HepG2 (cell line): ENCODE data around the gene FAM32A. TPM values are rescaled to one million over a fixed set of nuclear protein-coding genes. Genes with fewer than 3 reads are reported as not detected.
A peak's percentile ranks its signal among the peaks of the same experiment; 100 is the strongest.

Experiments used
- ATAC-seq: fragments of 200-7000 bp; cut with Tn5 transposase; 3 replicates; pipeline ENCODE4 v1.9.1; 2020; ENCODE audit warnings: mild to moderate bottlenecking, moderate library complexity
- BruUV-seq: library from RNA; stranded (reverse); fragments of 400-500 nt; replicated peaks from 2 replicates; lab custom pipeline; 2021; lab: Mats Ljungman, UMichigan
- CTCF ChIA-PET: fragments of 300-600 bp; formaldehyde crosslinking; extraction: SDS; loops from one replicate; lab custom pipeline; 2021; ENCODE audit warnings: low total read pairs, inconsistent platforms, low intra/inter-chr PET ratio; lab: Yijun Ruan, JAX
- POLR2A ChIA-PET: fragments of 350-600 bp; sonication (Branson Sonifier 250); formaldehyde crosslinking; loops from one replicate; lab custom pipeline; 2020; ENCODE audit warnings: antibody characterized with exemption, inconsistent platforms; lab: Yijun Ruan, JAX
- DNase-seq: peaks from one replicate; pipeline ENCODE4 v3.0.0-alpha.2; 2015; ENCODE audit warnings: low spot score
- FAIRE-seq: peaks from 3 replicates; lab custom pipeline; 2011; peaks lifted over from hg19 to GRCh38; lab: Jason Lieb, UNC
- H2AFZ ChIP-seq: one replicate; pipeline ENCODE4 v1.6.1; 2011; ENCODE audit warnings: low read length, inconsistent platforms
- H3K27ac ChIP-seq: fragments of 300-600 bp; 3 replicates; pipeline ENCODE4 v1.8.0; 2011; ENCODE audit warnings: mixed run types, mild to moderate bottlenecking, mixed read lengths, low read length, inconsistent platforms; ENCODE audit not compliant: insufficient read depth; ENCODE audit errors: extremely low read length
- H3K27me3 ChIP-seq, 2 experiments: fragments of 200-600 bp in 1 of 2; 2 replicates in 1 of 2; 3 replicates in 1 of 2; pipeline versions ENCODE4 v1.6.0 to v1.8.0; 2011; ENCODE audit warnings: low read length in 2 of 2, mild to moderate bottlenecking in 2 of 2, moderate library complexity in 2 of 2, inconsistent platforms in 1 of 2; ENCODE audit not compliant: insufficient read depth in 2 of 2, control insufficient read depth in 1 of 2
- H3K36me3 ChIP-seq, 2 experiments: fragments of 200-600 bp in 1 of 2; replicated peaks in 1 of 2; 2 replicates in 1 of 2; 3 replicates in 1 of 2; pipeline versions ENCODE4 v1.5.1 to v1.8.0; 2011; ENCODE audit warnings: low read length in 2 of 2, inconsistent platforms in 1 of 2; ENCODE audit not compliant: insufficient read depth in 2 of 2, control insufficient read depth in 1 of 2
- H3K4me1 ChIP-seq: 2 replicates; pipeline ENCODE4 v1.5.1; 2012; ENCODE audit warnings: low read length, inconsistent platforms; ENCODE audit not compliant: insufficient read depth
- H3K4me2 ChIP-seq: 2 replicates; pipeline ENCODE4 v1.6.0; 2011; ENCODE audit warnings: low read depth, low read length, inconsistent platforms
- H3K4me3 ChIP-seq, 3 experiments: fragments of 200-600 bp in 1 of 3; sonication (generic), shearing (Covaris generic) in 1 of 3; replicated peaks in 1 of 3; 2 replicates each; pipeline ENCODE4 v1.5.1; 2011 to 2016; ENCODE audit warnings: low read length in 3 of 3, inconsistent platforms in 2 of 3, low read depth in 2 of 3, mild to moderate bottlenecking in 2 of 3, control low read depth in 1 of 3, mixed read lengths in 1 of 3; ENCODE audit not compliant: insufficient read depth in 1 of 3
- H3K79me2 ChIP-seq: one replicate; pipeline ENCODE4 v1.6.1; 2011; ENCODE audit warnings: low read length, inconsistent platforms; ENCODE audit not compliant: insufficient read depth
- H3K9ac ChIP-seq: 2 replicates; pipeline ENCODE4 v1.6.0; 2011; ENCODE audit warnings: mild to moderate bottlenecking, low read depth, low read length, inconsistent platforms; ENCODE audit not compliant: insufficient read depth
- H3K9me3 ChIP-seq: 2 replicates; pipeline ENCODE4 v1.5.1; 2012; ENCODE audit warnings: mild to moderate bottlenecking, low read length
- H4K20me1 ChIP-seq: 2 replicates; pipeline ENCODE4 v1.6.0; 2011; ENCODE audit warnings: inconsistent platforms, mild to moderate bottlenecking, low read length, moderate library complexity; ENCODE audit not compliant: insufficient read depth
- CREB1 ChIP-seq, 2 experiments: fragments of 450-650 bp in 1 of 2; IDR thresholded peaks; 2 replicates each; pipeline ENCODE4 v1.6.1; 2016 to 2017; ENCODE audit warnings: control low read depth in 1 of 2, mild to moderate bottlenecking in 1 of 2, missing compliant biosample characterization in 1 of 2, missing genetic modification characterization in 1 of 2
- ETV6 ChIP-seq: sonication (generic); formaldehyde crosslinking; conservative IDR thresholded peaks from 2 replicates; pipeline ENCODE4 v1.4.0; 2020; ENCODE audit warnings: missing genetic modification reagents
- MLX ChIP-seq: IDR thresholded peaks from 2 replicates; pipeline ENCODE4 v1.6.1; 2016
- PITX1 ChIP-seq: sonication (generic); formaldehyde crosslinking; IDR thresholded peaks from 2 replicates; pipeline ENCODE4 v1.5.1; 2020; ENCODE audit warnings: mild to moderate bottlenecking, missing genetic modification reagents
- SALL2 ChIP-seq: sonication (generic); formaldehyde crosslinking; IDR thresholded peaks from 2 replicates; pipeline ENCODE4 v1.8.1; 2023; ENCODE audit warnings: mild to moderate bottlenecking, missing genetic modification reagents, inconsistent platforms
- STAG1 ChIP-seq: sonication (generic); formaldehyde crosslinking; IDR thresholded peaks from 2 replicates; pipeline ENCODE4 v1.4.0; 2020; ENCODE audit warnings: missing genetic modification reagents
- ZNF160 ChIP-seq: sonication (generic); formaldehyde crosslinking; IDR thresholded peaks from 2 replicates; pipeline ENCODE4 v1.8.0; 2022; ENCODE audit warnings: mild to moderate bottlenecking, inconsistent platforms, missing genetic modification reagents
- ZNF768 ChIP-seq: sonication (generic); formaldehyde crosslinking; IDR thresholded peaks from 2 replicates; pipeline ENCODE4 v1.4.0; 2020; ENCODE audit warnings: missing genetic modification reagents
- ZNF777 ChIP-seq: sonication (generic); formaldehyde crosslinking; IDR thresholded peaks from 2 replicates; pipeline ENCODE4 v1.4.0; 2020; ENCODE audit warnings: missing genetic modification reagents
- ZSCAN20 ChIP-seq: sonication (generic); formaldehyde crosslinking; IDR thresholded peaks from 2 replicates; pipeline ENCODE4 v1.4.0; 2020; ENCODE audit warnings: missing genetic modification reagents, mild to moderate bottlenecking, borderline replicate concordance
- WGBS: methylation state at CpG from one replicate; pipeline ENCODE4 v1.1.6; 2017; ENCODE audit warnings: low lambda C conversion rate; 5-methylcytosine and 5-hydroxymethylcytosine counted together
- in situ Hi-C: cut with HindIII; loops from 2 replicates; pipeline ENCODE4 v1.10.0; 2017; ENCODE audit warnings: low pct_unique_long_range_greater_than_20kb; ENCODE audit not compliant: extremely low pct_ligation_motif_present
- intact Hi-C: fragments of 100-400 bp; cut with micrococcal nuclease; formaldehyde crosslinking; loops from one replicate; pipeline ENCODE4 v1.10.0; 2022; ENCODE audit not compliant: unreplicated experiment
- polyA plus RNA-seq, 8 experiments: library from polyadenylated mRNA; depleted of rRNA in 3 of 8; stranded (reverse) in 7 of 8; unstranded in 1 of 8; fragments of >200 nt; fragmentation: Illumina TruSeq in 4 of 8; extraction: Trizol in 4 of 8; gene quantifications; 2 replicates each; pipeline versions ENCODE4 v1.2.1 to v1.2.3, GENCODE V29; 2011 to 2016; ENCODE audit warnings: low read depth in 4 of 8, missing spikeins in 1 of 8, mixed read lengths in 1 of 8; ENCODE audit not compliant: insufficient read depth in 1 of 8
- total RNA-seq, 5 experiments: library from RNA; depleted of rRNA; stranded (reverse); fragments of >200 nt; fragmentation: Illumina TruSeq; extraction: Trizol; gene quantifications; 2 replicates each; pipeline ENCODE4 v1.2.3, GENCODE V29; 2016; ENCODE audit warnings: low read depth in 1 of 5
- TF ChIP-seq, protein P1 (sequence below): IDR thresholded peaks from 2 replicates; pipeline ENCODE4 v1.6.1; 2012; ENCODE audit warnings: inconsistent platforms

The FAM32A gene
- total and polyA plus RNA-seq, 2 of the 13 experiments (the other 11 are each of a cell fraction or from before 2014, with no cell fraction given), result 85.8 to 86.2 TPM

DNA sequence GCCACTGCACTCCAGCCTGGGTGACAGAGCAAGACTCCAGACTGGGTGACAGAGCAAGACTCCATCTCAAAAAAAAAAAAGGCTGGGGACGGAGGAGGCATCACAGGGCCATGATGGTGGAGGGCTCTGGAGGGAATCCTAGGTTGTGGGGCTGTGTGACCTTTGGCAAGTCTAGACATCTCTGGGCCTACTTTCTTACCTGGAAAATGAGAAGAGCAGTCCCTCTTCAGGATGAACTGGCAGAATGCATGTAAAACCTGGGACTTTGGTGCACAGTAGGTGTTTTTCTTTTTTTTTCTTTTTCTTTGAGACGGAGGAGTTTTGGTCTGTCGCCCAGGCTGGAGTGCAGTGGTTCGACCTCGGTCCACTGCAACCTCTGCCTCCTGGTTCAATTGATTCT, 25.6 kb upstream of the FAM32A start:
- H3K27ac ChIP-seq, result no peak overlapping the region
- no peak for TF ChIP-seq SALL2 (CRISPR knock-in tag)
- peak; percentile 76; the same call in 1 of the 2 replicates for TF ChIP-seq ZNF768 (CRISPR knock-in tag)
- no peak for TF ChIP-seq ZNF777 (CRISPR knock-in tag)
- TF ChIP-seq ETV6 (CRISPR knock-in tag), result no peak
- TF ChIP-seq MLX (CRISPR knock-in tag), result no peak
- no peak for TF ChIP-seq PITX1
- TF ChIP-seq, all 625 proteins: peak for 1
- BruUV-seq, result no TSS peak
- ATAC-seq (no peak), FAIRE-seq (no peak), DNase-seq (no peak)
- intact Hi-C loops, result no loop called here
- peaks cover 27% of the 10 kb centered on the region for H3K4me1 ChIP-seq
- no peaks in the 10 kb centered on the region for H3K79me2 ChIP-seq
- CTCF ChIA-PET, result no interaction called here
- H3K27me3 ChIP-seq, result no peaks in the 10 kb centered on the region
- H2AFZ ChIP-seq, result no peak overlapping the region
- no peaks in the 10 kb centered on the region for H4K20me1 ChIP-seq
- no peak overlapping the region for H3K4me3 ChIP-seq
- no peak overlapping the region for H3K9ac ChIP-seq
- no peaks in the 10 kb centered on the region for H3K9me3 ChIP-seq
- in situ Hi-C loops, result loop anchor here (25.0 kb wide), 1 partner anchor 522 kb away; the partner anchor contains the start of gene CYP4F3
- H3K36me3 ChIP-seq, result no peaks in the 10 kb centered on the region
- WGBS, result 84% methylated on average over 5 of the region's 5 CpGs
- H3K4me2 ChIP-seq, result no peak overlapping the region
- POLR2A ChIA-PET, result no interaction called here

DNA sequence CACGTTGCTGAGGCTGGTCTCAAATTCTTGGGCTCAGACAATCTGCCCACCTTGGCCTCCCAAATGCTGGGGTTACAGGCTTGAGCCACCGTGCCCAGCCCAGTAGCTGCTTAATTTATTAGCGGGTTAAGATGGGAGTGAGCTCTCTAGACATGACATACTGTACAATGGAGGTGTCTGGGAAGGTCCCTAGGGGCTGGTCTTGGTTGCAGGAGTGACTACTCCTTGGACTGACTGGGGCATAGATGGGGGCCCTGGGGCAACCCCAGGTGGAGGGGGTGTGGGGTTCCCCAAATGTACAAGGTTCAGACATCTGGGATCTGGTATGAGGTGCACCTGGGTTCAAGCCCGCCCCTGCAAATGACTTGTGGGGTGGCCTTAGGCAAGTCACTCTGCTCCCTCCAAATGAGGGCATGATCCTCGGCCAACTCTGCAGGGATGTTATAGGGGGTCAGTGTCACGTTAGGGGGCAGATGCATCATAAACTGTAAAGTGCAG, 24.7 kb upstream of the FAM32A start:
- Histone ChIP-seq H3K4me2 (no peak overlapping the region), H3K79me2 (no peaks in the 10 kb centered on the region), H3K9me3 (no peaks in the 10 kb centered on the region), H4K20me1 (no peaks in the 10 kb centered on the region), H3K27me3 (no peaks in the 10 kb centered on the region), H3K4me1 (peaks cover 30% of the 10 kb centered on the region), H3K36me3 (no peaks in the 10 kb centered on the region), H2AFZ (no peak overlapping the region), H3K4me3 (no peak overlapping the region), H3K9ac (no peak overlapping the region), H3K27ac (no peak overlapping the region)
- WGBS, result 42% methylated on average over 5 of the region's 6 CpGs
- POLR2A ChIA-PET, result no interaction called here
- no TSS peak for BruUV-seq
- FAIRE-seq (no peak), DNase-seq (no peak), ATAC-seq (no peak)
- in situ Hi-C loops, result loop anchor here (25.0 kb wide), 1 partner anchor 523 kb away; the partner anchor contains the start of gene CYP4F3
- CTCF ChIA-PET, result no interaction called here
- intact Hi-C loops, result no loop called here
- TF ChIP-seq STAG1 (CRISPR knock-in tag), result no peak
- TF ChIP-seq ZSCAN20, result no peak
- no peak for TF ChIP-seq ZNF160 (CRISPR knock-in tag)
- TF ChIP-seq CREB1 (IDR thresholded peaks at IDR 0.05), result no peak
- TF ChIP-seq CREB1 (CRISPR knock-in tag; IDR thresholded peaks at IDR 0.05), result no peak
- TF ChIP-seq, protein P1, sequence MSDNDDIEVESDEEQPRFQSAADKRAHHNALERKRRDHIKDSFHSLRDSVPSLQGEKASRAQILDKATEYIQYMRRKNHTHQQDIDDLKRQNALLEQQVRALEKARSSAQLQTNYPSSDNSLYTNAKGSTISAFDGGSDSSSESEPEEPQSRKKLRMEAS, result no peak
